ENCODE measurements around the gene CA10.

Gene CA10

GRCh38 chr17:51947160-51947735 lies 211.3 kb downstream of the CA10 start:
- no peak for DNase-seq (ENCODE audit: low read depth)

DNA sequence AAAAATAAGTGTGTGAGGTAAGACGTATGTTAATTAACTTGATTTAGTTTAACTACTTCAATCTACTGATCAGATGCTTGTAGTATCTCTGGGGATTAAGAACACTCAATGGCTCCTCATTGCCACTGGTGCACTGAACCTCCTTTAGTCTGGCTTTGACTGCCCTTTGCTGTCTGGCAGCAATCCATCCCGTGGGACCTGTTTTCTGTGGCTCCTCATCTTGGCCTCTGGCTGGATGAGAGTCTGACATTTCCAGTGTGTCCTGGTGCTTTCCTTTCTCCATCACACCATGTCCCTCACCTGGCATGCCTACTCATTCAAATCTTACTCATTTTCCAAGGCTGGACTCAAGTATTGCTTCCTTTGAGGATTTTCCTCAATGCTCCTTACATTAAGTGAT lies 212.2 kb downstream of the CA10 start:
- no peak for DNase-seq (ENCODE audit: low read depth)

GRCh38 chr17:51941272-51941671 lies 217.2 kb downstream of the CA10 start:
- no peak for DNase-seq (ENCODE audit: low read depth)

- DNase-seq (ENCODE audit: low read depth): no peak
Measured at GRCh38 chr17:51937264-51937663, 221.2 kb downstream of the CA10 start.

GRCh38 chr17:51935477-51935876 lies 223.0 kb downstream of the CA10 start:
- no peak for DNase-seq (ENCODE audit: low read depth)

DNA sequence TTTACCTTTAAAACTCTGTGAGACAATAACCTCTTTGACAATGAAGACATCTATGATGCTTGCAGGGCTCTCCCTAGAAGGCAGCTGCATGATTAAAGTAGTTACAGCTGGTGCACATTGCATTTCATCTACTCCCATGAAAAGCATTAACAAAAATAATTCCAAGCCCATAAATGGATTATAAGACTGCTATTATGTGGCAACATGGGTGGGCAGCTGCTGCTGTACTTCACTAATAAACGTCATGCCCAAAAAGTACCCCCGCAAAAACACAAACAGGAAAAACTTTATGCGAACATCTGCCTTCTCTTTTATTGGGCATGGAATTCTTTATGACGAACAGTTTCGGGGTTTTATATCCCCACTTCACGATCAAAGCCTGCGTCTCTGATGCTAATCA lies 224.9 kb downstream of the CA10 start:
- DNase-seq (ENCODE audit: low read depth): no peak

- DNase-seq (ENCODE audit: low read depth): no peak
Measured at GRCh38 chr17:51926448-51926847, 232.1 kb downstream of the CA10 start.

- DNase-seq (ENCODE audit: low read depth): no peak
Measured at GRCh38 chr17:51921500-51921899, 237.0 kb downstream of the CA10 start.

DNA sequence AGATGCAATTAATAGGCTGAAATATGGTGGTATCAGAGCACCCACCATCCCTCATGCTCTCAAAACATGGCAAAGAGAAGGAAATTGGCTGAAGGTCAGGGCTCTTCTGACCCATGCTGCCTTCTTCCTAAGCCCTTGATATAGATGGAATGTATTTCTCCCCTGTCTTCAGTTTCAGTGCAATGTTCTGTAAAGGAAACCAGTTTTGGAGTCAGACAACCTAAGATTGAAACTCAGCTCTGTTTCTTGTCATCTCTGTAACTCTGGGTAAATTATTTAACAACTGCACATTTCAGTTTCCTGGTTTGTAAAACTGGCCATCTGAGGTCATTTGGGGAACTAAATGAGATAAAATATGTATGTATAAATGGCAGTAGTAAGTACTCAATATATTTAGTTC lies 243.9 kb downstream of the CA10 start:
- DNase-seq (ENCODE audit: low read depth): no peak

- no peak for DNase-seq (ENCODE audit: low read depth)
Measured at GRCh38 chr17:51913491-51914205, 244.9 kb downstream of the CA10 start.

GRCh38 chr17:51912939-51913338 lies 245.6 kb downstream of the CA10 start:
- no peak for DNase-seq (ENCODE audit: low read depth)

DNA sequence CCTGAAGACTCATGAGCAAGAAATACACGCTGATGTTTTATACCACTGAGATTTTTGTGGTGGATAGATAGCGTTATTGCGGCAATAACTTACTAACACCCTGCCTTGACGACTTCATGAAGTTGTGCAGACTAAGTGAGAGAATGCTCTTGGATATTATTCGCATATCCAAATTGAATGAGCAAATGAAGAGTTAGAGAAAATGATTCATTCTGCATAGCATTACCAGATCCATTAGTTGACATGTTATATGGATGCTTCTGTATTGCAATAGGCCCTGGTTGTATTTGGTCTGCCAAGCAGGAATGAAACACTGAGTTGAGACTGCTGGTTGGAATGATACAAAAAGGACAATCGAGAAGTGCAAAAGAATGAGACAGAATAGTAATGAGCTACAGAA lies 247.3 kb downstream of the CA10 start:
- no peak for DNase-seq (ENCODE audit: low read depth)

GRCh38 chr17:51909971-51910370 lies 248.5 kb downstream of the CA10 start:
- no peak for DNase-seq (ENCODE audit: low read depth)

DNA sequence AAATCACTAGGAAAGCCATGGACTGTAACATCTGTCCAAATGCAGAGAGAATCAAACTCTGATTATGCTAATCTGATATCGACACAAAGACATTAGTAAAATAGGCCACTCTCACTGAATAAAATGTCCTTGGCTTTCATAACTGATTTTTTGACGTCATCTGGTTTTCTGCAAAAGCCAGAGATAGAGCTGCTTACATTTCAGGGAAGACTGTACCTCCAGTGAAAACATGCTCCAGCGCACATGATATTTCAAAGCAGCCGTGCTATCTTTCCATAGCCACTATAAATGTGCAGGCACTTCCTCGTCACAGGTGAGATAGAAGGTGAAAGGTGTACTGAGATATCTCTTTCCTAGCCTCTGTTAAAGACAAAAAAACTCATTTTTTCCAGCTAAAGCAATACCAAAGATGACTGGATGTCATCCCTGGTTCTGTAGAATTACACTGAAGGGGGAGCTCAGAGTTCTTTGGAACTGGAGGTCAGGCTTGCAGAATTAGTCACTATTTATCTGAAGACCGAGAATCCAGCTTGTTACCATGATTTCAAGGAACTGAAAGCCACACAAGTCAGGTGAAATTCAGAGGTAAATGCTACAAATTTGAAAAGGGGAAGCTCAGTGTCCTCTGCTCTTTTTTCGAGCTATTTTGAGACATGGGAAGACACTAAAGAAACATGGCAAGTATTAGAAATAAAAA lies 249.5 kb downstream of the CA10 start:
- no peak for DNase-seq (ENCODE audit: low read depth)

DNA sequence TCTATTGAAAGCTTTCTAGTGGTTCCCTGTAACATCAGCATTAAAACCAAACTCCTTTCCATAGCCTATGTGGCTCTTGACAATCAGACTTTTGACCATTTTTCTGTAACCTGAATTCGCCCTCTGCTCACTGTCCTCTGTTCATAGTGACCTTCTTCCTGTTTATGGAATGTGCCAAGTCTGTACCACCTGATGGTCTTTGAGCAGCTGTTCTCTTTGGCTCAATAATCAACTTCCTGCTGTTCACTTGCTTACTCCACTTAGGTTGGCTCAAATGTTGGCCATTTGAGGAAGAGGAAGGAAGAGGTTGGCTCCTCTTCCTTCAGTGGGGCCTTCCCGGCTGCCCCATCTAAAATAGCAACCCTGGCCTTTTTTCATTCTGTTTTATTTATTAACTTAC lies 251.5 kb downstream of the CA10 start:
- DNase-seq (ENCODE audit: low read depth): no peak

DNA sequence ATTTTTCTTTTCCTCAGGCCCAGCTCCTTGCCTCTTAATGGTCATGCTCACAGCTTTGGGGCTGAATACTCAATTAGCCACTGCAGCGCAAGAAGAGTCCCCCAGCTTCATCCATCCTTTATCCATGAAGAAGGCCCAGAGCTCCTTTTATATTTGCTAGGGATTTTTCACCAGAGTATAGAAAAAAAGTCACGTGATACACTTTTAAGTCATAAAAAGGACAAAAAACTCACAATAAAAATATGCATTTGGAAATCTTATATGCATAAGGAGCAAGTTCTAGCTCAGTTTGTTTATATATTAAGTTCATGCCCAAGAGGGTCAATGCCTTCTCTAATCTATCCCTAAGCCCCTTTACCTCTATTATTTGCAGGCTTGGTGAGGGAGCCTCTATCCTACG lies 254.1 kb downstream of the CA10 start:
- no peak for DNase-seq (ENCODE audit: low read depth)

DNA sequence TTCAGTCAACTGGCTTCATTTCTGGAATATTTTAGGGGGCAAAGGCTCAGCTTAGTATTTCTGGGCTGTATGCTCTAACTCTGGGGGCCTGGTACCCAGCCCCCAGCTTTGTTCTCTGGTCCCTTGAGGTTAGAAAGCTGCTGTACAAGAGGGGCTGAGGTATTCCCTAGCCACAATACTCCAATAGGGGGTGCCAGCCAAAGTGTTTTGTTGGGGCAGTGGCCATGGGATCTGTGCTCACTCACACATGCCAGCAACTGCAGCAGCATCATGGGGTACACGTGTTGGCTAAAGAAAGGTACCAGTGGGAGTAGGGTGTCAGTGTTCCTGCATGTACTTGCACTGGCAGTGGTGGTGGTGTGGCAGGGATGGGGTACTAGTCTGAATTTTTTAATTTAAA lies 257.3 kb downstream of the CA10 start:
- DNase-seq (ENCODE audit: low read depth): no peak

- DNase-seq (ENCODE audit: low read depth): no peak
Measured at GRCh38 chr17:51891936-51892335, 266.6 kb downstream of the CA10 start.

DNA sequence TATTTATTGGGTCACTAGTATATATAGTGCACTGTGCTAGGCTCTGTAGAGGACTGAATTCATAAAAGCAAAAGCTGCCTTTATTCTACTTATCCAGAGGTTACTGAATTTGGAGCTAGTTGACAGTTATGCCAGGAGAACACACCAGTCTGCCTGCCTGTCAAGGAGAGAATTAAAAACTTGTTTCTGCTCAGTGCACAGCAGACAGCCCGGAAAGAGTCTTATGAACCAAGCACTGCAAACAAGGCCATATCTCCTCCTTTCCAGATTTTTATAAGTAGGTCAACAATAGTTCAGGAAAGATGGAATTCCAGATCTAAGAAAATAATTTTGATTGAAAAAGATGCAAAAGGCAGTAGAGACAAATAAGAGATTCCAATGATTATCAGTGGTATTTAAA lies 267.8 kb downstream of the CA10 start:
- no peak for DNase-seq (ENCODE audit: low read depth)

GRCh38 chr17:51888816-51889215 lies 269.7 kb downstream of the CA10 start:
- no peak for DNase-seq (ENCODE audit: low read depth)

DNA sequence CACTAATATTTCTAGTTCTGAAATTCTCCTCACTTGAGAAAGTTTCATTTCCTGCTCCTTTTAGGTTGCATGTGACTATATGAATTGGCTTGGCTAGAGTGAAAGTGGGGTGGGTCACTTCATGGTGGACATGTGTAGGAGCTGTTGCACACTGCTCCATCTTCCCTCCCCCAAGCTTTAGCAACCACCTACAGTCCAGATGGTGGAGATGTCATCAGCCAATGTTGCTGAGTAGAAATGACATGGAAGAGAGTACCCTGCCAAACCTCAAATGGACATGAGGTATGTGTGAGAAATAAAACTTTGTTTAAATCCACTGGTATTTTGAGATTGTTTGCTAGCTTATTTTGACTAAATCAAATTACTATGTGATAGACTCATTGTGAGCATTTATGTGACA lies 281.5 kb downstream of the CA10 start:
- DNase-seq (ENCODE audit: low read depth): no peak

GRCh38 chr17:51873302-51873701 lies 285.2 kb downstream of the CA10 start:
- no peak for DNase-seq (ENCODE audit: low read depth)

DNA sequence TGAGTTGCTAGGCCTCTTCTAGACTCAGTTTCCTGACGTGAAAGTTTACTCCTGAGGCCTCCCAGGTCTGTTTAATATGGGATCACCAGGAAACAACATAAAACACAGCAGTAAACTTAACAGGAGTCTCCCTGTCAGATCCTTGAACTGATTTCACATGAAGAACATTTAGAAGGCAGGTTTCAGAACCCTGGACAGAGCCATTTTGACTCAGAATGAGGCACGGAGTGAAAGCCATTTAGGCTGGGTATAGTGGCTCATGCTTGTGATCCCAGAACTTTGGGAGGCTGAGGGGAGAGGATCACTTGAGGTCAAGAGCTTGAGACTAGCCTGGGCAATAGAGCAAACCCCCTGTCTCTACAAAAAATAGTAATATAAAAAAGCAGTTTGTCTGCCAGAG lies 289.1 kb downstream of the CA10 start:
- no peak for DNase-seq (ENCODE audit: low read depth)

All from GM04503 (cell line).